GM19043 (cell line): ENCODE data around the gene DNM3.
A peak's percentile ranks its signal among the peaks of the same experiment; 100 is the strongest.

Experiments
- ATAC-seq: cut with Tn5 transposase; IDR thresholded peaks from one replicate; pipeline ENCODE4 v1.9.1; 2021; ENCODE audit warnings: low read depth; ENCODE audit not compliant: unreplicated experiment

DNM3 gene

GRCh38 chr1:172377565-172377964 lies 536.3 kb downstream of the DNM3 start:
- no peak for ATAC-seq

- no peak for ATAC-seq
Measured at GRCh38 chr1:172378109-172378760, 536.9 kb downstream of the DNM3 start.

GRCh38 chr1:172380441-172381244 lies 539.3 kb downstream of the DNM3 start:
- ATAC-seq, result peak; percentile 92

GRCh38 chr1:172381946-172382345 lies 540.6 kb downstream of the DNM3 start:
- ATAC-seq, result no peak

- no peak for ATAC-seq
Measured at GRCh38 chr1:172382406-172382805, 541.1 kb downstream of the DNM3 start.

GRCh38 chr1:172382990-172383389 lies 541.7 kb downstream of the DNM3 start:
- ATAC-seq, result no peak

- ATAC-seq, result no peak
Measured at GRCh38 chr1:172383536-172383935, 542.2 kb downstream of the DNM3 start.

- ATAC-seq, result no peak
Measured at GRCh38 chr1:172384656-172385055, 543.4 kb downstream of the DNM3 start.

- ATAC-seq, result no peak
Measured at GRCh38 chr1:172386046-172386445, 544.7 kb downstream of the DNM3 start.

GRCh38 chr1:172388490-172388889 lies 547.2 kb downstream of the DNM3 start:
- ATAC-seq, result no peak

- ATAC-seq, result peak; percentile 14
Measured at GRCh38 chr1:172390301-172390682, 549.0 kb downstream of the DNM3 start.

GRCh38 chr1:172390683-172391551 lies 549.6 kb downstream of the DNM3 start:
- ATAC-seq, result peak; percentile 64

- ATAC-seq, result no peak
Measured at GRCh38 chr1:172391976-172392375, 550.7 kb downstream of the DNM3 start.

- no peak for ATAC-seq
Measured at GRCh38 chr1:172393354-172393753, 552.1 kb downstream of the DNM3 start.

GRCh38 chr1:172394141-172394751 lies 552.9 kb downstream of the DNM3 start:
- ATAC-seq, result peak; percentile 73

GRCh38 chr1:172394811-172395210 lies 553.5 kb downstream of the DNM3 start:
- ATAC-seq, result no peak

- no peak for ATAC-seq
Measured at GRCh38 chr1:172395576-172395975, 554.3 kb downstream of the DNM3 start.

GRCh38 chr1:172397221-172397620 lies 555.9 kb downstream of the DNM3 start:
- no peak for ATAC-seq

- no peak for ATAC-seq
Measured at GRCh38 chr1:172397633-172398032, 556.3 kb downstream of the DNM3 start.

GRCh38 chr1:172398193-172398592 lies 556.9 kb downstream of the DNM3 start:
- ATAC-seq, result no peak
